Putamen (tissue), 1 donor: Measurements from ENCODE around the gene CFAP92.
"Not testable (repeated sequence)": the region's sequence is repeated elsewhere in the genome, so short reads cannot be mapped to it uniquely, and the experiment has no call there.

Source experiments
- DNase-seq: peaks from one replicate; pipeline ENCODE4 v3.0.0-alpha.2; 2016; ENCODE audit warnings: low spot score

The CFAP92 gene

DNA sequence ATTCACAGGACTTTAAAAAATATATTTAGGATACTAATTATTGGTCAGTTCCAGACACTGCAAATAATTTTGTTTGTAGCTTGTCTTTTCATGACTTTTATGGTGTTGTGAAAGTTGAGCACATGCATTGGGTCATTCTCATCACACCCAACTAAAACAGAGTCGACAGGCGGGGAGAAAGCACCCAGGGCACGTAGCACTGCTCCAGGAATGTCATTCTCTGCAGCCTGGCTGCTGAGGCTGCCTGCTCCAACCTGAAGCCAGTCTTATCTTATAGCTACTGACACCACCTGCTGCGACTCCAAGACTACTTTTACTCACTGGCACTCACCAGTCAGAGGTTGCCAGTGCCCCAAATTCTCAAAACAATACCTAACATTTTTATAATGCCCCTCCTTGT is 57.5 kb downstream of the CFAP92 start:
- no peak for DNase-seq

- DNase-seq, result no peak
Measured at GRCh38 chr3:128935922-128936321, 58.0 kb downstream of the CFAP92 start.

- DNase-seq, result no peak
Measured at GRCh38 chr3:128933922-128934253, 60.0 kb downstream of the CFAP92 start.

DNA sequence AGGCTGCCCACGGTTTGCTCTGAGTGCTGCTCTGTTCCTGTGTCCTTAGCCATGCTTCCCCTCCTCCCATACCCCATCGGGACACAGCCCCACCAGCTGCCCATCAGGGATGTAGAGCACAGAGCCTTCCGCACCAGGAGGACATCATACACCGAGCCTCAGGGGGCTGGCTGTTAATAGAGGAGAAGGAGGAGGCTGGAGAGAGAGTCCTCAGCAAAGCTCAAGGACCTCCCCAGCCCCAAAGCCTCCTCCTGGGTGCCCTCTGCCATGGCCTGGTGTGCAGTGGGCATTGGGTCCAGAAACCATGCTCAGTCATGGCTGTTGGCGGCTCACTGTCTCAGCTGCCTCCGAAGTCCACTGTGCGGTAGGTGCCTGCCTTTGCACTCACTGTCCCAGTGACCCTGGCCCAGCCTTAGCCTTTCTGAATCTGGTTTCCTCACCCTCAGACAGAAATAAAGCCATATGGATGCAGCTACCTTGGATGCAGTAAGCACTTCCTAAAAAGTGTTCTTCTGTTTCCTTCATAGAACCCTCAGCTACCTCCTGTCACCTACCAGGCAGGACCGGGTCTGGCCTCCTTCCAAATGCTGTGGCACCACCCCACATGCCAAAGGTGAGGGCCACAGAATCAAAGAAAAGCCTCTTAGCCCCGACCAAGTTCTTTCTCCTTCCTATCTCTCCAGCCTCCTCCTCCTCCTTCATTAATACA is 60.5 kb downstream of the CFAP92 start:
- no peak for DNase-seq

DNA sequence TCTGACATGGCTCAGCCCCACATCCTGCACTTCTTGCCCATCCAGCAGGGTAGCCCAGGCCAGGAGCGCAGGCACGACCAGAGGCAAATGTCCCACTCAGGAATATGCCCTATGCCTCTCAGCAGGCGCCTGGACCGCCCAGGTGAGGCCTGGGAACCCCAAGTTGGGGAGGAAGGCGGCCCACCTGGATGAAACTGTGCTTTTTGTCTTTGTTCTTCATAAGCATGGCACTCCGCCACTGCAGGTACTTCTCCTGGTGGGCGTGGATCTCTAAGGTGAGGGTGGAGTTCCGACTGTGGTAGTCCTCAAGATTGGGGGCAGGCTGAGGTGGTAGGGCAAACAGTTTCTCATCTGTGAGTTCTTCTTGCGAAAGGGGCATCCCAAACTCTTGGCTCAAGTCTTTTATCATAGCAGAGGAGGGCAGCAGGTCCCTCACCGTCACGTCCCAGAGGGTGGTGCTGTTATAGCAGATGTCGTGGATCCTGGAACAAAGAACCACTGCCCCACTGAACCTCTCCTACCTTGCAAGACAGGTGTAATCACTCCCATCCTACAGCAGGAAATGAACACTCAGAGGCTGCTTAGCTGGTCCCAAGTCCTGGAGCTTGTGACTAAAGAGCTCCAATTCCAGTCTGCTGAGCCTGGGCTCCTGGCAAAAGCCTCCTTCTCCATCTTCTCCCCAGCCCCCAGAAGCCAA is 61.2 kb downstream of the CFAP92 start:
- DNase-seq, result no peak

DNA sequence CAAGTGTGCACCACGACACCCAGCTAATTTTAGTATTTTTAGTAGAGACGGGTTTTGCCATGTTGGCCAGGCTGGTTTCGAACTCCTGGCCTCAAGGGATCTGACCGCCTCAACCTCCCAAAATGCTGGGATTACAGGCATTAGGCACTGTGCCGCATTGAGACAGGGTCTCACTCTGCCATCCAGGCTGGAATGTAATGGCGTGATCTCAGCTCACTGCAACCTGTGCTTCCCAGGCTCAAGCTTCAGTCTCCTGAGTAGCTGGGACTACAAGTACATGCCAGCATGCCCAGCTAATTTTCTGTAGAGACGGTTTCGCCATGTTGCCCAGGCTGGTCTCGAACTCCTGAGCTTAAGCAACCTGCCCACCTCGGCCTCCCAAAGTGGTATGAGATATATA is 62.8 kb downstream of the CFAP92 start:
- DNase-seq, result no peak

- no peak for DNase-seq
Measured at GRCh38 chr3:128929364-128929763, 64.5 kb downstream of the CFAP92 start.

DNA sequence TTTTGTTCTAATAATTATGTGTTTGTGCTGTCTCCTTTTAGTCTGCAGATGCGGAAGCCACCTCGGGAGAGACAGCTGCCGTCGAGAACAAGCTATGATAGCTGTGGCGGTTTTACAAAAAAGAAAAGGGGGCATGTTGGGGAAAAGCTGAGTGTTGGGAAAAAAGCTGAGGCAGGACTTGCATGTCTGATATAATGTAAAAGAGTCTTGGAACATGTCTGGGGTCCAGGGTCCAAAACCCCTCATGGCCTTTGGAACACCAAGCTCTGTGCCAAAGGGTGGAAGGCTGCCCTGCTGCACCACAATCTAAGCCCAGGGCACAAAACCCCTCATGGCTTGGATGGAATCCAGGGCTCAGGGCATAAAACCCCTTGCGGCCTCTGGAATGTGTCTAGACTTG is 69.9 kb downstream of the CFAP92 start:
- DNase-seq, result not testable (repeated sequence)

GRCh38 chr3:128923576-128923975 is 70.3 kb downstream of the CFAP92 start:
- no peak for DNase-seq

GRCh38 chr3:128922804-128923459 is 70.9 kb downstream of the CFAP92 start:
- DNase-seq, result no peak

- no peak for DNase-seq
Measured at GRCh38 chr3:128919988-128920387, 73.9 kb downstream of the CFAP92 start.

GRCh38 chr3:128917291-128917690 is 76.6 kb downstream of the CFAP92 start:
- DNase-seq, result no peak

DNA sequence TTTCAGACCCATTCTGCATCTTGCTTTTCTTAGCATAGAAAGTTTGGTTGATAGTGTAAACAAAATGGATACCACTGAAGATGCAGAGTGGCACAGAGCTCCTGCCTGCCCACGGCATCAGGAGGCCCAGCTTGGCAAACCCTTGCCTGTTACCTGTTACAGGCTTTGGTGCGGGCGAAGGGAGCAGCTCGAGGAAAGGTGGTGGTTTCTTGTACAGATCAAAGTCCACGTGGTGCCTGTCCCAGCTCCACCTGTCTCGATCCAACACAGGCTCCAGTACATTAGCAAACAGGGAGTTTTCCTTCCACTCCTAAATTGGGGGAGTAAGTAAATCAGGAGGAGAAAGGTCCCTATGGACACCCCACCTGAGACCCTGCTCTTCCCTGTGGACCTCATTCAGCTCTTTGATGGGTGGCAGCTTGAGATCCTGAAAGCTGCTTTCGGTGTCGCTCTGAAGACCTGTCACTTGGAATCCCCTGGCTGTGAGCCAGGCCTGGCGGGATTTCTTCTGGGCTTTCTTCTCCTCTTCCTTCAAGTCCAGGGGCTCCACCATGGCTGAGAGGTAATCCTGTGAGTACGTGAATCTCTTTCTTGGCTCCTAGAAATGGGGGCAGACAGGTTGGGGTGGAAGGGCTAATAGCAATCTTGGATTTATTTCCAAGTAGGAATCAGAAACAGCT is 78.8 kb downstream of the CFAP92 start:
- no peak for DNase-seq

DNA sequence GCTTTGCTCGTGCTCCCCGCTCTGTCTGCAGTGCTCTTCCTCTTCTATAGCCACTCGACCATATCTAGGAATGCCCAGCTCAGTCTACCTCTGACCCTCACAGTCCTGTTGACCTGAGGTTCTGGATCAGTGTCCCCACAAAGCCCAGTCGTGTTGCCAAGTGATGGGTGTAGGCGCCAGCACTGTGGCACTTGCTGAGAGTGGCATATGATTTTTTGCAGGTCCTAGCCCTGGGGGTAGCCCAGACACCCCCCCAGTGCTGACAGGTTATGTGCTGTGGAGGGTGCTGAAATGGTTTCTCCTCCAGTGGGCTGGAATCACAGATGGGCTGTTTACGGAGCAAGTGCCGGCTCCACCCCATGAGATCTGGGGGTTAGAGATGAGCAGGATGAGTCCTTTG is 82.0 kb downstream of the CFAP92 start:
- no peak for DNase-seq

DNA sequence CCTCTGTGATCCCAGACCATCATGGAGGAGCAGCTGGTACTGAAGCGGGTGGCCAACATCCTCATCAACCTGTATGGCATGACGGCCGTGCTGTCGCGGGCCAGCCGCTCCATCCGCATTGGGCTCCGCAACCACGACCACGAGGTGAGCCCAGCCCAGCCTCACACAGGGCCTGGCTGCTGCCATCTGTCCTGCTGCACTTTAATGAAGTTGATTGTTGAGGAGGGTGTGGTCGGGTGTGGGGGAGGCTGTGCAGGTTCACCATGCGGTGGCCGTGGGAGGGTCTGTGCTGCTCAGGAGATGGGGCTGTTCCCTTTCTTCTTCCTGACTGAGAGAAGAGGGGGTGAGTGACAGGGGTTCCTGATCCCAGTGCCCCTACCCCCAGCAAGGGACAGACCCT is 83.9 kb downstream of the CFAP92 start:
- DNase-seq, result no peak

GRCh38 chr3:128908951-128909350 is 84.9 kb downstream of the CFAP92 start:
- no peak for DNase-seq

- no peak for DNase-seq
Measured at GRCh38 chr3:128907706-128908445, 86.0 kb downstream of the CFAP92 start.

GRCh38 chr3:128906804-128907525 is 86.9 kb downstream of the CFAP92 start:
- no peak for DNase-seq

DNA sequence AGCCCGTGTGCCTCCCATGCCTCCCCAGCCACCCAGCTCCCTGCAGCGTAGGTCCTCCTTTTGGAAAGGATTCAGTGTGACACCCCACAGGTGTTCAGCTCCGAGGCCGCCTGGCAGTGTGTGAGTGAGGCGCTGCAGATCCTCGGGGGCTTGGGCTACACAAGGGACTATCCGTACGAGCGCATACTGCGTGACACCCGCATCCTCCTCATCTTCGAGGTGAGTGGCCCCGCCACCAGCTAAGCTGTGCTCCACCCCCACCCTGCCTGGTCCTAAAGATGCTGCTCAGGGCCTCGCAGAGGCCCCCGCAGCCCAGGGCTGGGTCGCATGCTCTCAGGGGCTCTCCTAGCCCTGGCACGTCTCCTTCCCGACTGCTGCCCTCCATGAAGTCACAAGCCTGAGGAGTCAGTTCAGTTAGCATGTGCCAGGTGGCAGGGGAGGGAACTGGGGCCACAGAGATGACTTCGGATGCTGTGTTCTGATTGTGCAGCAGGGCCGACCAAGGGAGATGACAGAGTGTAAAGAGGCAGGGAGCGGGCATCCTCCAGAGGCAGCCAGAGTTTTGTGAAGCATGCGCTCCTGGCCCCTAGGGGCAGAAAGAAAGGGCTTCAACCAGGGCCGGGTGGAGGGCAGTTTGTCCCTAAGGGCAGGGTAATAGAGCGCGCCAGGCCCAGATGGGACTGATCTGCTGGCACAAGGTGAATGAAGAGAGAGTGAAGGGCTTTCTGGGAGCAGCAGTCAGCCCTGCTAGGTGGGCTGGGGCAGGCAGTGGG is 87.7 kb downstream of the CFAP92 start:
- no peak for DNase-seq

GRCh38 chr3:128903501-128903900 is 90.4 kb downstream of the CFAP92 start:
- no peak for DNase-seq

DNA sequence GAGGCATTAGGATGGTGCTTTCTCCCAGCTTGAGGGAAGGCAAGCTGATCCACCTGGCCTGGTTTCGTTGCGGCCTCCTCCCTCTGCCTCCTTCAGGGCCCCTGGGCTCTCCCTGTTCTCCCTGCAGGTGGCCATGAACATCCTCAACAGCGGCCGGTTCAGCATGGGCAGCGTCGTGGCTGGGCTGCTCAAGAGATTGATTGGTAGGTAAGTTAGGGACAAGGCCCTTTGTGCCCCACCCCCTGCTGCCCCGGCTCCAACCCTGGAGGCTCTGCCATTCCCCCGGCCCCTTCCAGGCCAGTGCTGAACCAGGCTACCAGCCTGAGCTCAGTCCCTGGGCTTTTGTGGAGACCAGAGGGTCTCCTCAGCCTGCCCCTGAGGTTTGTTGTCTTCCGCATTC is 91.5 kb downstream of the CFAP92 start:
- no peak for DNase-seq
